ENCODE results near the gene MEGF11.

The MEGF11 gene

DNA sequence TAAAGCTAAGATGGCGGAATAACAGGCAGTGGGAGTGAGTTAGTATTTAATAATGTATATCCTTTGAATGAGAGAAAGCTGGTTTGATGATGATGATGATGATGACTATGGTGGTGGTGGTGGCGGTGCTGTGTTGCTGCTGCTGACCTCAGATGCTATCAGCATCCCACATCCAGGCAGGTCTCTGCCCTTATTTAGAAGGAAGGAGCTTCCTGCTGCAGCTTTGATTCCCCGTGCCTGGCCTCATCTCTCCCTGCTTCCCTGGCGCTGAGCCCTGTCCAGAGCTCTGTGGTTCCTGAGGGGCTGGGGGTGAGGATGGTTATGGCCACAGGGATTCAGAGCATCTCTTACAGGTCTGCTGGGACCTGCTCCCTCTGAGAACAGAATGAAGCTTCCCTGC lies 311.1 kb downstream of the MEGF11 start:
- no peak for DNase-seq (ENCODE audit: low read depth in 3 of 3)

DNA sequence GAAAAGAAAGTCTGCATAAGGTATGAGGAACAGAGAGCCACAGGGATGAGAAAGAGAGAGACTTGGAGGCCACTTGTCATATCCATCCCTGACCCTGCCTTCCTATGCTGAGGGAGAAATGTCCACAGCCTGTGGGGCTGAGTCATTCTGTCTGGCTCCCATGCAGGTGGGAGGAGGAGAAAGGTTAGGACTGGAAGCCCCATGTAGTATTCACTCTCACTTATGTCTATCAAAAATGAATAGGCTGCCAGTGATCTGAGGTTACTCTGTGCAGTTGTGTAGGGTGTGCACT lies 313.0 kb downstream of the MEGF11 start:
- DNase-seq (ENCODE audit: low read depth in 3 of 3) = no peak

DNA sequence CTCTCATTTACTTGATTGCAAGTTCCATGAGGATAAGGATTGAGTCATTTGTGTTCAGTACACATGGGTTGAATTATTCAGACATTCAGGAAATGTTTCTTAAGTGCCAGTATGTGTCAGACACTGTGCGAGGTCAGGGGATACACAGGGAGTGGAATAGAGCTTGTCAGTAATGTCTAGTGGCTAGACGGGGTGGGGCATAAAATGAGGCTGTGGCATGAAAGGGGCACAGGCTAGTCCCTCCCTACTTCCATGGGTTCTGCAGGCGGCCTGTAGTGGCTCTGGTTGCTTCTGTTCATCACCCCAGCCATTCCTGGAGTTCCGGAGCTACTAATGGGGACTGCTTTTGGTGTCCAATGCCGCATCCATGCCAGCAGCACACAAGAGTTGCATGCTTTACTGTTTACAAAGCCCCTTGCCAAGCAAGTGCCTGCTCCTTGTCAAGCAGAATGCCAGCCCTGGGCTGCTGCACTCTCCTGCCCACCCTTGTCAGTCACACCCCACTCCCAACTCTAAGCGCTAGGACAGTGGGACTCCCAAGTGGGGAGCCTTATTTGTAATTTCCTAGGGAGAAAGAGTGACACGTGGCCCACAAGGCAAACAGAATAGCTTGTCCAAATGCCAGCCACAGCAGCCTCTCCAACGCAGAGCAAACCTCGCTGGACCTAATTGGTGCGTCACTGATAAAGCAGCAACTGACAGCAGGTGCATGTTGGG lies 313.5 kb downstream of the MEGF11 start:
- DNase-seq (ENCODE audit: low read depth in 3 of 3) = no peak

DNA sequence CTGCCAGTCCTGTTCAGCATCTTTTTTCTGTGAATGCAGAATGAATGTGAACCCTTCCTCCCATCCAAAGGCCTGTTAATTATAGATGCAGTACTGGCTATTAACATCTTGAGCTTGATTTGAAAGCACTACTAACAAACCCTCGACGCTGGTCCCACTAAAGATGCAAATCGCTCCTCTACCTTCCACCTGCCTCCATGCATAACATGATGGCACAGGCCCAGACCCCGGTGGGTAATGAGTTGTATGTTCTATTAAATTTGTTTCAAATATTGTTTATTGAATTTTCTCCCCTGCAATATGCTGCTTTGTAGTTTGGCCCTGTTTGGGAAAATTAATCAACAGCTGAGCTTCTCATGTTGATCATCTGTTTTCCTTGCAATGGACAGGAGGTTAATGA lies 314.9 kb downstream of the MEGF11 start:
- DNase-seq (ENCODE audit: low read depth in 3 of 3) = no peak

DNA sequence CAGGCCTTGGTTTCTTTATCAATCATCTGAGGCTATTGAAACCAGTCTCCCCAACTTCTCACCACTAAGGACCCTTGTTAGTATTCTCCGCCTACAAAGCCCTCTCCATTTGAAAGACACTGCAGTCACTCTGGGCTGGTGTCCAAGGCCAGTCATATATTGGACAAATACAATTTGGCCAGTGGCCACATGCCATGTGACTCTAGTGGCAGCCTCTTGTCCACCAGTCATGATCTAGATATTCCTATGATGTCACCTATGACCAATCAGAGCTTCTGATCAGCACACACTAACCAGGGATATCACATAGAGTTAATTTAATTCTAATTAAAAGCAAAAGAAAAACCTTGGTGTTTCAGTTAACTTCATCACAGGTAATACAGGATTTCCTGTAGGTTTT lies 316.1 kb downstream of the MEGF11 start:
- DNase-seq (ENCODE audit: low read depth in 3 of 3) = no peak

DNA sequence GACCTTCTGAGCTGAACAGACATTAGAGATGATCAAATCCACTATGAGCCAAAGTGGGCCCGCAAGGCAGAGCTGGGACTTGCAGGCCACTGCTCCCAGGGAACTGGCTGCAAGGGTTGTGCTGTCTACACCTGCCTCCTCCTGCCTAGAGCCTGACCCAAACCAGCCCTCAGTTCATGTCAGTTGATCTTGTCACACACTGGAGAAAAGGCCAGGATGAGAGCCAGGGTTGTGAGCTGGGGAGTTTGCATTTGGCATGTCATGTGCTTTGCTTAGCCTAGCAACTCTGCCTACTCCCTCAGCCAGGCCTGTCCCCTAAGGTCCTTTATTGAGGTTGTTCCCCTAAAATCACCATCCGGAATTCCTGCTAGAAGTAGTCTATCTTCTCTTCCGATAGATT lies 316.5 kb downstream of the MEGF11 start:
- DNase-seq (ENCODE audit: low read depth in 3 of 3) = no peak

DNA sequence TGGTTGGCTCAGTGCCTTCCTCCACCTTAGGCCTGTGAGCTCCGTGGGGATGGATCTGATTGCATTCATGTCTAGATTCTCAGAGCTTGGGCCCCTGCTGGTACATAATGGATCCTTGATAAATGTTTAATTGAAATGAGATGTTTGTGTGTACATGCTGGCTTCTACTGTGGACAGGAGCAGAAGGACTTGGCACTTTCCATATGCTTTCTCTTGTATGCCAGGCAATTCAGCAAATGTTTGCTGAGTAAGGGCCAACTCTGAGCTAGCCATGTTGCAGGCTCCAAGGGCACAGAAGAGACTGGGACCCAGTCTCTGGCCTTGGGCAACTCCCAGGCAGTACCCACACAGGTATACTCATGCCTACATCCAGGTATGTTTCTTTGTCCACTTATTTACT lies 317.3 kb downstream of the MEGF11 start:
- DNase-seq (ENCODE audit: low read depth in 3 of 3) = no peak

DNA sequence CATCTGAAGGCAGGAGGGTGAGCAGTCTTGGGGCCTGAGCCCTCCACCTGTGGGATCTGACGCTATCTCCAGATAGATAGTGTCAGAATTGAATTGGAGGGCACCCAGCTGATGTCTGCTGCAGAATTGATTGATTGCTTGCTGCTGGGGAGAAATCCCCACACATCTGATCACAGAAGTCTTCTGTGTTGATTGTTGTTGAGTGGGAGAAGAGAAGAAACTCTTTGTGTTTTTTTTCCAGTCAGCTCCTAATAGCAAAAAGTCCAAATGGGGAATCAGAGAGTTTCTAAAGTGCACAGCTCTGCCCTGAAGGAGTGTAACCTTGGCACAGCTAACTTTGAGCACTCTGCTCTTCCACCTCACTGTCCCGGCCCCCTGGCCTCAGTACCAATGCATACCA lies 318.2 kb downstream of the MEGF11 start:
- no peak for DNase-seq (ENCODE audit: low read depth in 3 of 3)

DNA sequence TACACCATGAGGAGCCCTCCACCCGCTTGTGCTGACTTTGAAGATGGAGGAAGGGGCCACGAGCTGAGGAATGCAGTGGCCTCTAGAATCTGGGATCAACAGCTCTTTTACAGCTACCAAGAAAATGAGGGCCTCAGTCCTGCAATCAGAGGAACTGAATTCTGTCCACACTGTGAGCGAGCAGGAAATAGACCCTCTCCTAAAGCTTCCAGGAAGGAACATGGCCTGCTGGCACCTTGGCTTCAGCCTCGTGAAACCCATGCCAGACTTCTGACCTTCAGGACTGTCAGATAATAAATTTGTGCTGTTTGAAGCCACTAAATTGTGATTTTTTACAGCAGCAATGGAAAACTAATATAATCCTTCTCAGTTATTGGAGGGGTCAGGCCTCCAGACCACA lies 322.3 kb downstream of the MEGF11 start:
- no peak for DNase-seq (ENCODE audit: low read depth in 3 of 3)

DNA sequence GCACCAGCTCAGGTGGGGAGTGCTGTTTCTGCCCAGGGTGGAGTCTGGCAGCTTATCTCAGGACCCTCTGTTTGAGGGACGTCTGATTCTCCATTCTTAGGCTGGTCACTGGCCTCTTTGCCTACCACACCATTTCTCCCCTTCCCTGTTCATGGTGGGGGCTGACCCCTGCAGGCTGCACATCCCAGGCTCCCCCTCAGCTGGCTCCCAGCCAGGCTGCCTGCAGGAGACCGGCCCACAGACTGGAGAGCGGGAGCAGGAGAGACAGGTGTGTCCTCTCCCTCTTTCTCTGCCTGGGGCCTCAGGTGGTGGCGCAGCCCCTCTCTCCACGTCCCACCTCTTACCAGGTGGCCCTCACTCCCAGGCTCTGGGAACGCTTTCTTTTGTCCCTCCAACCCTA lies 323.4 kb downstream of the MEGF11 start:
- no peak for DNase-seq (ENCODE audit: low read depth in 3 of 3)

DNA sequence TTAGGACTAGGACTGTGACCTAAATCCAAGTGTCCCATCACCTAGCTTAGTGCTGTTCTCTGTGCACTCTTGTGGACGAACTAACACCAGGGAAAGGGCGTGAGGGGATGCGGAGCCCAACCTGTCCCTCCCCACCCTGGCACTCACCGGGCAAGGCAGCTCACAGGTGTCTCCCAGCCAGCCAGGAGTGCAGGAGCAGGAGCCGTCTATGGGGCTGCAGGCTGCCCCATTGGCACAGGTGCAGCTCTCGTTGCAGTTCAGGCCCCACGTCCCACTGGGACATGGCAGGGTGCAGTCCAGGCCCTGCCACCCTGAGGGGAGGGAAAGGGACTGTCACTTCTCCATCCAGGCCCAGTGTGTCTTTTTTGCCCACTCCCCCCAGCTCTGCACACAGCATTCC lies 324.0 kb downstream of the MEGF11 start:
- no peak for DNase-seq (ENCODE audit: low read depth in 3 of 3)

DNA sequence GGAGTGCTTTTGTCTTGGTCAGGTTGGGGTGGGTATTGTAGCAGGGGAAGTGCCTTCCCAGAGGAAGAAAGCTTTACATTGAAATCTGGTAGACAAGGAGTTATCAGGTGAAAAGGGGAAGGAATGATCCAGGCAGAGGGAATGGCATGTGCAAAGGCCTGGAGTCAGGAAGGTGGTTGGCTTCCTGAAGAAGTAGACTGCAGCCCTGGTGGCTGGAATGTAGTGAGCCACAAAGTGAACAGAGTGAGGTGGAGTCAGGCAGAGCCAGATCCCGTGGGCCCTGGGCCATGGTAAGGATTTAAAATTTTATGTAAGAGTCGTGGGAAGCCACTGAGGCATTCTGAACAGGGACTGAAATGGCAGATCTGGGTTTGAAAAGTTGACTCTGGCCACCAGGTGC lies 326.0 kb downstream of the MEGF11 start:
- no peak for DNase-seq (ENCODE audit: low read depth in 3 of 3)

DNA sequence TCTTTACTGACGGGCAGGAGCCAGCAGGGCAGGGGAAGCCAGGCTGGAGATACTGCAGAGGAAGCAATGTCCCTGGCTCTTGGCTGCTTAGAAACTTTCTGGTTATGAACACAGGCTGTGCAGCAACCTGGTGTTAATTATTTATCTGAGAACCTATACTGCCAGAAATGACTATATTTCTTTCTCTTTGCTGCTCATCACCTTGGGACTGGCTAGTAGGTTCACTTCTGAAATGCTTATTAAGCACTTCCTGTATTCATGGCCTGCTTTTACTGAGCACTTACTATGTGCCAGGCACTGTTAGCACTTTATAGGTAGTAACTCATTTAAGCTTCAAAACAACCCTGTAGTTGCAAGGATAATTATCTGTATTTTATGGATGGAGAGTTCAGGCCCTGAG lies 326.7 kb downstream of the MEGF11 start:
- no peak for DNase-seq (ENCODE audit: low read depth in 3 of 3)

DNA sequence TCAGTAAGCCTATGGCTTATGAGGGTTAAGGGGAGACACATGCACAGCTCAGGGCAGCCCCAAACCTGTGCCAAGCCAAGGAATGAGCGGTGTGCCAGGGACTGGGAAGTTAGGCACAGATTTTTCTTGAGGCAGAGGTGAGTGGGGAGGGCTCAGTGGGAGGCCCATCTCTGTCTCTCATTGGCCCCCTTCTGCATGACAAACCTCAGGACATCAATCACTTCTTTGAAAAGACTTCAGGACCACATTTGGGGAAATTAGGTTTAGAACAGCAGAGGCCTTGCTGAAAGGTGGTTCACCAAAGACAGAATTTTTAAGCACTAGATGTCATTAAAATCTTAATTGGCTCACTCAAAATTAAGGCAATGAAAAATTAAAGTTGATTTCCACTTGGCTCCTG lies 327.1 kb downstream of the MEGF11 start:
- DNase-seq (ENCODE audit: low read depth in 3 of 3) = no peak

DNA sequence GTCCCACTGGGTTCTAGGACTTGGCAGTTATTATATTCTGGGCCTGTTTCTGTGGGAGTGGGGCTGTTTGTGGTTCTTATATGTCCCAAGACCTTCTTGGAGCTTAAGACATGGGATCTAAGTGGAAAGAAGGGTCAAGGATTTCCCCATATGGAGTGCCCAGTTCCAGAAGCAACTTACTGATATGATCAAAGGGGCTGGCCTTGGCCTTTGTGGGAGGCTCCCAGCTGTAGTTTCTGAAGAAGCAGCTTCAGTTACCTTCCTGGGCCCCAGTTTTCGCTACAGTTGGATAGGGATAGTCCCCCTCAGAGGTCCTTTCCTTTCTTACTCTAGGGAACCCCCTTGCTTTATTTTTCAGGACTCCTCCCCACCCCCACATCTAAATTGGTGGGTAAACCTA lies 328.2 kb downstream of the MEGF11 start:
- DNase-seq (ENCODE audit: low read depth in 3 of 3) = no peak

DNA sequence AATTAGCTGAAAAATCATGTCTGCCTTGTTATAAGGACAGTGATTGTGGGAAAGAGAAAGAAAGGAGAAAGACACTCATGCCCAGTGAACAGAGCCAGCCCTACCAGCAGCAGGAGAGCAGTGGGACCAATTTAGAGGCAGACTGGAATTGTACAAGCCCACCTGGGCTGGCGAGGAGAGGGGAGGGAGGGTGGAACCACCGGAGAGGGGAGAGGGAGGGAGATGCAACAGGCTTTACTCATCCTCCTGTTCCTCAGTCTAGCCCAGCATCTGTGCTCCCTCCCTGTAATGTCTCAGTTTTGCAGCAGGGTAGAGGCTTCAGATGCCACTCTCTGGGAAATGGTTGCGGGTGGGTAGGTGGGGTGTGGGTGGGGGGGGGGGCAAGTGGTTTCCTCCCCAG lies 329.5 kb downstream of the MEGF11 start:
- no peak for DNase-seq (ENCODE audit: low read depth in 3 of 3)

DNA sequence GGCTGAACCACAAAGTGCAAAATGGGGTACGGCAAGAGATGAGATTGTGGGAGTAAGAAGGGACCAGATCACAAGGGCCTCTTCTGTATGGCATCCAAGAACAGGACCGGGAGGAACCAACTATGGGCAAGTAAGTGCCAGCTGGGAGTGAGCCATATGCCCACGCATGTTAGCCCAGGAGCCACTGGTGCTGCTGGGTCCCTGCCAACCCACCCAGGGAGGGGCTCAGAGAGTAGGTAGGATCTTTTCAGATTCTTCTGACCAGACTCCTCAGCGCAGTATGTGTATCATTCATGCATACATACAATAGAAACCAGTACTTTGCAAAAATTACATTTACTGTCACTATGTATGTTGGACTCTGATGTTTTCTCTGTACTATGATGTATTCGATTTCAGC lies 330.3 kb downstream of the MEGF11 start:
- DNase-seq (ENCODE audit: low read depth in 3 of 3) = no peak

DNA sequence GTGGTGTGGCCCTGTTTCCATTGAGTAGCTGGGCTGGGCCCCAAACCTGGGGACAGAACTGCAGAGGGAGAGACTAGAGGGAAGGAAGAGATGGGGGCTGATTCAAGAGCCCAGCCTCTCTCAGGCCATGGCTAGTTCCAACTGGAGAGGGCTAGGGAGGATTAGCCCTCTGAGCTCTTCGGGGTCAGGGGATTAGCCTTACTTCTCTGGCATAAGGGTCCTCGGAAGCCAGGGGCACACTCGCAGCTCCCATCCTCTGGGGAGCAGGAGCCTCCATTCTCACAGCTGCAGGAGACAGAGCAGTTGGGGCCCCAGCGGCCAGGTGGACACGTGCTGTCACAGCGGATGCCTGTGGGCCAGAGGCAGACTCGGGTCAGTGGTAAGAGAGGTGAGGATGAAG lies 330.9 kb downstream of the MEGF11 start:
- no peak for DNase-seq (ENCODE audit: low read depth in 3 of 3)

DNA sequence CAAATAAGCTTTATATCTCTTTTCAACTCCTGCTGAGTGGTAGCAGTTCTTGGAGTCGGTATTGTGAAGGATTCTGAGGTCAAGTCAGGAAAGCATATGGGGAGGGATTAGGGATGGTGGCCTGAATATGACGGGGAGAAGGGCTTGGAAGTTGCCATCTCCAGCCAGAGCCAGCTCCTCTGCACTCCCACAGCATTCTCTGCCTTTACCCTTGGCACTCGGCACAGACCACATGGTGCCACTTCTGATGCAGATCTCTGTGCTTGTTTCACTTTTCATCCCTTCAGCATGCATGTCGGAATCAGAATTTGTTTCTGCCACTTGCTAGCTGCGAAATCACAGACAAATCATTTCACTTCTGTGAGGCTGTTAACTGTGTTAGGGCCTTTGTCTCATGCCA lies 331.8 kb downstream of the MEGF11 start:
- DNase-seq (ENCODE audit: low read depth in 3 of 3) = no peak

DNA sequence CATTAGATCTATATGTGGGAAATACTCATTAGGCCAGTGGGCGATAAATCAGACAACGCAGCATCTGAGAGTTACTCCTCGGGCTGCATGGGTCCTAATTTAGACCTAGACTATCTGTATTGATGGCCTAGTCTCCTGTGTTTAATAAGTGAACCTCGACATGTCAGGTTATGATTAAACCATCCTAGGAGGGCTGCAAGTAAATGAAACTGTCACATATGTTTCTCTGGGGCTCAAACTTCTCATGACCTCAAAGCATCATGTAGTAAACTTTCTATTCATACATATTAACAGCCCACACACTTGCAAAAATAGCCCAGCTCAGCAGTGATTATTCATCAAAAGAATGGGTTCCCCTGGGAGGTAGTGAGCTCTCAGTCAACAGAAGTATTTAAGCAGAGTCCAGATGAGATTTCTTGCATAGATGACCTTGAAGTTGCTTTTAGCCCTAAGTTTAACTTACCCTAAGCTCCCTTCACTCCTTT lies 332.7 kb downstream of the MEGF11 start:
- no peak for DNase-seq (ENCODE audit: low read depth in 3 of 3)

DNA sequence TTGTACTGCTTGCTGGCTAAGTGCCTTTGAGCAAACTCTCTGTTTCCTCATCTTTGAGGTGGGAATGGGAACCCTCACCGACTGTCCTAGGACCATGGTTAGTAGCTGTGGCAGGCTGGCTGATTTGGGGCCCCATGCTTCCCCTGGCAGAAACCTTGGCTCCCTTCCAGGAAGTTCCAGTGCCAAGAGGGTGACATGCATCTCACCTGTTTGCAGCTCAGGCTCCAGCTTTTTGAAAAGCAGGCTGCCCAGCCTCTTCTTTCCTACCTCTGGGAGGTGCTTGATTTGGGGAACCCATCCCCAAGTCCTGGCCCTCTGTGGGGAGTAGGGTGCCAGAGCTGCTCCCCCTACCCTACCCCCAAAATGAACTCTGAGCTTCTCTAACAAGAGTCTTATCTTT lies 333.4 kb downstream of the MEGF11 start:
- DNase-seq (ENCODE audit: low read depth in 3 of 3) = no peak

DNA sequence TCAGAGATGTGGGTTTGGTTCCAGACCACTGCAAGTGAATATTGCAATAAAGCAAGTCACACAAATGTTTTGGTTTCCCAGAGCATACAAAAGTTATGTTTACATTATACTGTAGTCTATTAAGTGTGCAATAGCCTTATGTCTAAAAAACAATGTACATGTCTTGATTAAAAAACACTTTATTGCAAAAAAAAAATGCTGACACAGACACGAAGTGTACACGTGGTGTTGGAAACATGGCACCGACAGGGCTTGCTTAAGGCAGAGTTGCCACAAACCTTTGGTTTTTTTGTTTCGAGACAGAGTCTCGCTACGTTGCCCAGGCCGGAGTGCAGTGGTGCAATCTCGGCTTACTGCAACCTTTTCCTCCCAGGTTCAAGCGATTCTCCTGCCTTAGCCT lies 334.2 kb downstream of the MEGF11 start:
- DNase-seq (ENCODE audit: low read depth in 3 of 3) = no peak

DNA sequence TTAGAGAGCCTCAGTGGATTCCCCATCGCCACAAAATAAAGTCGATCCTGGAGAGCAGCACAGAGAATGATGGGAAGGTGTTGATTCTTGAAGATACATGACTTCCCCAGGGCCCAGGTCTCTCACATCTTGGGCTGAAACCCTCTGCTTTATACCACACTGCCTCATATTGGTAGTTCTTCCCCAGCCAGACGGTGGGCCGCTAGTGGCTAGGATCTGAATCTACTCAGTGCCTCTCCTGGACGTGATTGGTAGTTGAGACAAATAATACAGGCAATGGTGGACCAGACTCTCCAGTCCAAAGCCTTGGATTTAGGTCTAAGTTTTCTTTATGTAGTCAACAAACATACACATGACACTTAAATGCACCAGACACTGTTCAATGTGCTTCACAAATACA lies 334.6 kb downstream of the MEGF11 start:
- no peak for DNase-seq (ENCODE audit: low read depth in 3 of 3)

DNA sequence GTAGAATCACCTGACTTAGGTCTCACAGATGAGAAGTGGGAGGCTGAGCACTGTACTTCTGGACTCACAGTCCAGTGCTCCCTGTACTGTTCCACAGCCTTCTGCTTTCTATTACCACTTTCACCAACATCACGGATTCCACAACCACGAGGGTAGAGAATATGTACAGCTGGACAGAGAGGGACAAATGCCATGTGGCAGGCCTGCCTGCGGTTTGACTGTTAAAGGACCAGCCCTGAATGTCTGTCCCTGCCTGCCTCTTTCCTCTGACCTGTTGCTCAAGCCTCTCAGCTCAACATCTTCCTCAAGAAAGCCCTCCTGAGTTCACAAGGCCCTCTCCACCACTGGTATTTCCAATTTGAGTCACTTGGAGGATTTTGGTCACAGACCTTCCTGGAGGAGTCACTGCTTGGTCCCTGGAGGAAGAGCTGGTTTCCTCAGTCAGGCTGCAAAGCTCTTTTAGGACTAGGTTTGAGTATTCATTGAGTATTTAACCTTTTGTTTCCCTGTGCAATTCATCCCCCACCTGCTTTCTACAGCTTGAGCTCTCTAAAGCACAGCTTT lies 335.1 kb downstream of the MEGF11 start:
- no peak for DNase-seq (ENCODE audit: low read depth in 3 of 3)
